GM23248 (cell line): ENCODE results near the gene CTNNA3. TPM values are rescaled to one million over a fixed set of nuclear protein-coding genes. Genes with fewer than 3 reads are reported as not detected.

Experiments
- DNase-seq: peaks from one replicate; pipeline ENCODE4 v3.0.0-alpha.2; 2015
- H2AFZ ChIP-seq: fragments of 200-600 bp; sonication (generic); 2 replicates; pipeline ENCODE4 v1.6.1; 2016; ENCODE audit warnings: antibody characterized with exemption
- H3F3A ChIP-seq: fragments of 200-600 bp; sonication (generic); 2 replicates; pipeline ENCODE4 v1.6.1; 2016; ENCODE audit warnings: mild to moderate bottlenecking, antibody characterized with exemption, mixed run types; ENCODE audit not compliant: insufficient read depth
- H3K27ac ChIP-seq: fragments of 200-600 bp; sonication (generic); 2 replicates; pipeline ENCODE4 v1.5.1; 2016; ENCODE audit warnings: mild to moderate bottlenecking
- H3K27me3 ChIP-seq: fragments of 200-600 bp; sonication (generic); replicated peaks from 2 replicates; pipeline ENCODE4 v1.6.1; 2016; ENCODE audit warnings: mild to moderate bottlenecking; ENCODE audit not compliant: insufficient read depth
- H3K36me3 ChIP-seq: fragments of 200-600 bp; sonication (generic); 2 replicates; pipeline ENCODE4 v1.6.1; 2016; ENCODE audit warnings: low read depth, mild to moderate bottlenecking
- H3K4me1 ChIP-seq: fragments of 200-600 bp; sonication (generic); 2 replicates; pipeline ENCODE4 v1.6.1; 2016; ENCODE audit warnings: mild to moderate bottlenecking; ENCODE audit not compliant: insufficient read depth
- H3K4me2 ChIP-seq: fragments of 200-600 bp; sonication (generic); one replicate; pipeline ENCODE4 v1.6.1; 2016; ENCODE audit warnings: mild to moderate bottlenecking; ENCODE audit not compliant: unreplicated experiment
- H3K4me3 ChIP-seq: fragments of 200-600 bp; sonication (generic); 2 replicates; pipeline ENCODE4 v1.5.1; 2016; ENCODE audit warnings: mild to moderate bottlenecking
- H3K79me2 ChIP-seq: fragments of 200-600 bp; sonication (generic); 2 replicates; pipeline ENCODE4 v1.6.1; 2016; ENCODE audit warnings: mild to moderate bottlenecking; ENCODE audit not compliant: insufficient read depth
- H3K9ac ChIP-seq: fragments of 200-600 bp; sonication (generic); 2 replicates; pipeline ENCODE4 v1.6.1; 2016; ENCODE audit warnings: mild to moderate bottlenecking
- H3K9me2 ChIP-seq: fragments of 200-600 bp; sonication (generic); 2 replicates; pipeline ENCODE4 v1.6.1; 2016; ENCODE audit warnings: mixed run types, mild to moderate bottlenecking, moderate library complexity; ENCODE audit not compliant: insufficient read depth
- H3K9me3 ChIP-seq: fragments of 200-600 bp; sonication (generic); one replicate; pipeline ENCODE4 v1.6.1; 2017; ENCODE audit warnings: low read depth
- H4K20me1 ChIP-seq: fragments of 200-600 bp; sonication (generic); 2 replicates; pipeline ENCODE4 v1.6.0; 2016; ENCODE audit not compliant: insufficient read depth
- EZH2 ChIP-seq: fragments of 200-600 bp; sonication (generic); IDR thresholded peaks from 2 replicates; pipeline ENCODE4 v1.6.1; 2018; ENCODE audit warnings: antibody characterized with exemption, mild to moderate bottlenecking; ENCODE audit not compliant: insufficient read depth, poor library complexity, severe bottlenecking
- EZH2phosphoT487 ChIP-seq: fragments of 200-600 bp; sonication (generic); IDR thresholded peaks from 2 replicates; pipeline ENCODE4 v1.6.1; 2018; ENCODE audit warnings: antibody characterized with exemption, moderate library complexity, mild to moderate bottlenecking, low read depth; ENCODE audit not compliant: insufficient read depth
- WGBS, 2 experiments: methylation state at CpG; one replicate each; pipeline ENCODE4 v1.1.6; 2015 to 2017; ENCODE audit warnings: low lambda C conversion rate in 2 of 2, low coverage in 1 of 2; ENCODE audit errors: missing lambda C conversion rate in 2 of 2; 5-methylcytosine and 5-hydroxymethylcytosine counted together
- in situ Hi-C: fragments of 300-500 bp; cut with MboI; formaldehyde crosslinking; loops from 2 replicates; pipeline ENCODE4 v1.15.0; 2020
- polyA plus RNA-seq: library from polyadenylated mRNA; unstranded; fragments of >200 nt; fragmentation: Nextera tagmentation; extraction: Ambion mirVana; gene quantifications from 2 replicates; pipeline ENCODE4 v1.2.1, GENCODE V29; 2016
- total RNA-seq: library from RNA; depleted of rRNA; stranded (reverse); fragments of >200 nt; shearing (Covaris generic); gene quantifications from 2 replicates; pipeline ENCODE4 v1.2.3, GENCODE V29; 2014

The CTNNA3 gene
- total and polyA plus RNA-seq, 2 experiments from 2014 or later: not detected

DNA sequence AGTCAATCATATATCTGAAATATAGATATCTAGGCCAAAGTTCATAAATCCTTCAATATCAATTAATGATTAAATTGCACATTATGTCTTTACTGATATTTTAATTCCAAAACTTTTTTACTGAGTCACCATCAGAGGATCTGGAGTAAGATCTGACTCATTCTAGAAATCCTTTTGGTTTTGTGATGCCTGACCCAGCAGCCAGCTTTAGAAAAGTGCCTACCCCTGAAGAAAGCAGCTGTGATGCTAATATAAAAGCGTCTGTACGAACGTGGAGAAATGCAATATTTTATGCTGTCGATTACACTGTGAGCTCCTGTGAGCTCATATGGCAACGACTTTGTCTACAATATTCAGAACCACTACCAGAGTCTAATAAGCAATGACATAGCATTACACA is 912.7 kb downstream of the CTNNA3 start:
- Histone ChIP-seq H3K9me3 (no peaks in the 10 kb centered on the region), H2AFZ (no peak overlapping the region), H3K79me2 (no peaks in the 10 kb centered on the region), H3K27me3 (no peaks in the 10 kb centered on the region), H3K27ac (no peak overlapping the region), H3K9ac (no peak overlapping the region), H3K4me2 (no peak overlapping the region), H3F3A (no peaks in the 10 kb centered on the region), H3K4me1 (no peaks in the 10 kb centered on the region), H3K9me2 (no peaks in the 10 kb centered on the region), H3K4me3 (no peak overlapping the region), H4K20me1 (no peaks in the 10 kb centered on the region), H3K36me3 (no peaks in the 10 kb centered on the region)
- 39 to 42% methylated on average over 5 of the region's 5 CpGs for WGBS, 2 experiments
- in situ Hi-C loops: no loop called here
- DNase-seq: peak; percentile 36
- TF ChIP-seq EZH2phosphoT487: no peak
- TF ChIP-seq EZH2: no peak

DNA sequence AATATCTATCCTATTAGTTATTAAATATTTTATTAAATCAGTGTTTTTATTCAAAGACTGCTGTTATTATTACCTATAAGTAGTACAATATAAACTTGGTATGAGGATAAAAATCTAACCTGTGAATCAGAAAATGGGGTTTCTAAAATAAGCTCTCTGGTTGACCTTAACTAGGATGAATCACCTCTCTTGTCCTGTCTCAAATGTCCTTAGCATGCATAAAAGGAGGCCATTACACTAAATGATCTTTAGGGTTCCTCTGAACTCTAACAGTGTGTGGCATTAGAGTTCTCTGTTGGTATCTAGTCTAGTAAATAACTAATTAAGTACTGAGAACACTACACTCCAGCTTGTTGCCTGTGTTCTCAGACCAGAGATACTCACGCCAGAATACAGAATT is 913.2 kb downstream of the CTNNA3 start:
- 69% methylated on average over 1 of the region's 1 CpG for WGBS, 2 experiments
- no peaks in the 10 kb centered on the region for H3K27me3 ChIP-seq
- H3K9me2 ChIP-seq: no peaks in the 10 kb centered on the region
- H3K4me3 ChIP-seq: no peak overlapping the region
- no peaks in the 10 kb centered on the region for H3K79me2 ChIP-seq
- no peaks in the 10 kb centered on the region for H4K20me1 ChIP-seq
- H3K27ac ChIP-seq: no peak overlapping the region
- H3K4me2 ChIP-seq: no peak overlapping the region
- no peak overlapping the region for H2AFZ ChIP-seq
- TF ChIP-seq EZH2phosphoT487 (no peak), EZH2 (no peak)
- H3K4me1 ChIP-seq: no peaks in the 10 kb centered on the region
- in situ Hi-C loops: no loop called here
- H3K9ac ChIP-seq: no peak overlapping the region
- no peaks in the 10 kb centered on the region for H3F3A ChIP-seq
- DNase-seq: peak; percentile 6
- no peaks in the 10 kb centered on the region for H3K36me3 ChIP-seq
- no peaks in the 10 kb centered on the region for H3K9me3 ChIP-seq

DNA sequence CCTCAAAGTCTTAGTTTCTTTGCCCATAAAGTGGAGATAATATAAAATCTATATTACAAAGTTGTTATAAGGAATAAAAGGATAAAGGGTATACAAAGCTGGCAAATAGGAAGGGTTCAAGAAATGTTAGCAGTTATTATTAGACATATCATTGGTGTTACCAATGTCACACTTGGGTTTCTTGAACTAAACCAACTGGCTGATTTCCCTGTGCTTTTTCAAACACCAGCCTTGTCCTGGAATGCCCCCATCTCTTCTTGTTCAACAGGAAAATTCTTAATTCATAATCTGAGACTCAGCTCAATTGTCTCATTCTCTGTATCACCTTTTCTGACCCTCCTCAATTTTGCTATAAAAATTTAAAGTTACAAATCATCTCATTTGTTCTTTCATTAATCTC is 913.9 kb downstream of the CTNNA3 start:
- H3K27me3 ChIP-seq: no peaks in the 10 kb centered on the region
- H3K9me2 ChIP-seq: no peaks in the 10 kb centered on the region
- H3K4me3 ChIP-seq: no peak overlapping the region
- no peak overlapping the region for H3K4me2 ChIP-seq
- in situ Hi-C loops: no loop called here
- H3K36me3 ChIP-seq: no peaks in the 10 kb centered on the region
- no peaks in the 10 kb centered on the region for H3K4me1 ChIP-seq
- H2AFZ ChIP-seq: no peak overlapping the region
- no peak overlapping the region for H3K9ac ChIP-seq
- no peak for TF ChIP-seq EZH2
- no peak for TF ChIP-seq EZH2phosphoT487
- H3F3A ChIP-seq: no peaks in the 10 kb centered on the region
- H4K20me1 ChIP-seq: no peaks in the 10 kb centered on the region
- no peak overlapping the region for H3K27ac ChIP-seq
- no peaks in the 10 kb centered on the region for H3K79me2 ChIP-seq
- H3K9me3 ChIP-seq: no peaks in the 10 kb centered on the region
- no peak for DNase-seq

DNA sequence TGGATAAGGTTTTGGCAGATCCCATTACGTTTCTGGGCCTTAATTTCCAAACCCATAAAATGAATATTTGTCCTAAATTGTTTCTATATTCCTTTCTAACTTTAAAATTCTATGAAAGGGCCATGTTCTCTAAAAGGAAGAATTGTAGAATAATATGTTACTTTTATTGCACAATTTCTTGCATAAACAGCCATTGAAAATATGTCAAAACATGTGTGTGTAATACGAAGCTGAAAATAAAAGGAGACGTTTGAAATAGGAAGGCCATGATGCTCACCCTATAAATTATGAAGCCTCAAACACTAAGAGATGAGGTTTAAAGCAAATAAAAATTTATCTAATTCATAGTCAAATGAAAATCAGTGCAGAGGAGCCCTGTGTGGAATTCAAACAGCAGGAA is 915.2 kb downstream of the CTNNA3 start:
- Histone ChIP-seq H3K4me3 (no peak overlapping the region), H3K4me2 (no peak overlapping the region), H3K79me2 (no peaks in the 10 kb centered on the region), H3K36me3 (no peaks in the 10 kb centered on the region), H3K4me1 (no peaks in the 10 kb centered on the region), H3K9ac (no peak overlapping the region), H3K9me3 (no peaks in the 10 kb centered on the region), H3F3A (no peaks in the 10 kb centered on the region), H4K20me1 (no peaks in the 10 kb centered on the region), H3K9me2 (no peaks in the 10 kb centered on the region), H3K27ac (no peak overlapping the region), H3K27me3 (no peaks in the 10 kb centered on the region), H2AFZ (no peak overlapping the region)
- in situ Hi-C loops: no loop called here
- no peak for DNase-seq
- WGBS, 2 experiments: 14 to 15% methylated on average over 3 of the region's 3 CpGs
- TF ChIP-seq EZH2: no peak
- no peak for TF ChIP-seq EZH2phosphoT487

DNA sequence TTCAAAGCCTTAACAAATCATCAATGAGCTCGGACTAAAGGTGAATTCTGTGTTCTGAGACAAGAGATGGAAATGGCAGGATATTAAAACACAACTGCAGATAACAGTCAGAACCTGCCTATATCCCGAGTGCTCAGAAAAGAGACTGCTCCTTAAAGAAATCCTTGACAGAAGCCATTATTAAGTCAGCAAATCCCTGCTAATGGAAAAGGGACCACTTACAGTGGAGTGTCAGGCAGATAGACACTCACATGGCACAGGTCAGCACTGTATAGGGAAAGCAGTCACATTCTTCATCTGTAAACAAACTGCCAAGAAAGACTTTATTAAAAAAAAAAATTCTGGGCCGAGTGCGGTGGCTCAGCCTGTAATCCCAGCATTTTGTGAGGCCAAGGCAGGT is 917.6 kb downstream of the CTNNA3 start:
- H4K20me1 ChIP-seq: no peaks in the 10 kb centered on the region
- TF ChIP-seq EZH2phosphoT487 (no peak), EZH2 (no peak)
- no peaks in the 10 kb centered on the region for H3K27me3 ChIP-seq
- no peaks in the 10 kb centered on the region for H3K4me1 ChIP-seq
- no peak overlapping the region for H3K27ac ChIP-seq
- in situ Hi-C loops: no loop called here
- no peak overlapping the region for H3K4me2 ChIP-seq
- no peaks in the 10 kb centered on the region for H3K36me3 ChIP-seq
- no peak for DNase-seq
- 40 to 50% methylated on average over 4 of the region's 4 CpGs for WGBS, 2 experiments
- no peaks in the 10 kb centered on the region for H3K79me2 ChIP-seq
- H3K9me2 ChIP-seq: no peaks in the 10 kb centered on the region
- no peak overlapping the region for H3K9ac ChIP-seq
- no peak overlapping the region for H2AFZ ChIP-seq
- no peaks in the 10 kb centered on the region for H3F3A ChIP-seq
- H3K9me3 ChIP-seq: no peaks in the 10 kb centered on the region
- no peak overlapping the region for H3K4me3 ChIP-seq
